Stimulated activated CD8-positive, alpha-beta memory T cell treated with anti-CD3 and anti-CD28 coated beads, Interleukin-12 subunit alpha, Interleukin-12 subunit beta, amount 100 ng/mL, for 24 hours (primary cell): ENCODE results near the gene SELENON.

ENCODE experiments used
- DNase-seq: peaks from one replicate; pipeline ENCODE4 v3.0.0-alpha.2; 2020; ENCODE audit errors: extremely low read depth

The SELENON gene

GRCh38 chr1:25770541-25771220 lies 29.3 kb upstream of the SELENON start:
- no peak for DNase-seq

- DNase-seq: no peak
These were observed 28.5 kb upstream of the SELENON start for GRCh38 chr1:25771221-25772114.

GRCh38 chr1:25772164-25772563 lies 27.8 kb upstream of the SELENON start:
- no peak for DNase-seq

GRCh38 chr1:25772692-25773245 lies 27.2 kb upstream of the SELENON start:
- no peak for DNase-seq

GRCh38 chr1:25773441-25774125 lies 26.4 kb upstream of the SELENON start:
- no peak for DNase-seq

GRCh38 chr1:25774206-25774803 lies 25.7 kb upstream of the SELENON start:
- DNase-seq: no peak

- DNase-seq: peak; percentile 49
These were observed 24.8 kb upstream of the SELENON start for GRCh38 chr1:25774921-25775771.

GRCh38 chr1:25779388-25779787 lies 20.6 kb upstream of the SELENON start:
- no peak for DNase-seq

GRCh38 chr1:25779894-25780293 lies 20.1 kb upstream of the SELENON start:
- DNase-seq: no peak

- DNase-seq: no peak
These were observed 19.5 kb upstream of the SELENON start for GRCh38 chr1:25780318-25781129.

GRCh38 chr1:25781130-25781433 lies 18.9 kb upstream of the SELENON start:
- DNase-seq: no peak

- DNase-seq: no peak
These were observed 17.3 kb upstream of the SELENON start for GRCh38 chr1:25782608-25783201.

GRCh38 chr1:25784575-25785051 lies 15.4 kb upstream of the SELENON start:
- DNase-seq: no peak

GRCh38 chr1:25785333-25786067 lies 14.5 kb upstream of the SELENON start:
- DNase-seq: no peak

GRCh38 chr1:25786887-25787759 lies 12.9 kb upstream of the SELENON start:
- DNase-seq: no peak

- no peak for DNase-seq
These were observed 12.2 kb upstream of the SELENON start for GRCh38 chr1:25787760-25788166.

- DNase-seq: no peak
These were observed 9.5 kb upstream of the SELENON start for GRCh38 chr1:25790472-25790871.

GRCh38 chr1:25792115-25792514 lies 7.9 kb upstream of the SELENON start:
- DNase-seq: no peak
